CD4-positive, alpha-beta T cell treated with Interleukin-10 for 1 hour (primary cell): ENCODE data around the gene TCF7L1.

Source experiments
- DNase-seq: peaks from one replicate; pipeline ENCODE4 v3.0.0-alpha.2; 2020

TCF7L1 gene

DNA sequence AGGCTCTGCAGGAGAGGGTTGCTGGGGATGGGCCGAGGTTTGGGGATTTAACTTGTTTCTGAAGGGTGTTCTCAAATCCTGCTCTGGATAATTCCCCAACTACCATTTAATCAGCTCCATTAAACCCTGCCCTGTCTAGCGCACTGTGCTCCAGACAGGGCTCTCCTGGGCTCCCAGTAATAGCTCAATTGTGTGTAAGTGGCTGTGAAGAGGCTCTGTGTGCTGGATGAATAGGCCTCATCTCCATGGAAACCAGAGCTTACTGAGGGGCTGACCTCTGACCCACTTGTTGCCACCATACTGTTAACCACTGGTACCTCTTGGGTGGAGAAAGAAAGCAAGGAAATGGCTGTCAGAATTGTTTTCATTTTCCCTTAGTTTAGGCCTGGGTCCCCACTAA lies 101.7 kb downstream of the TCF7L1 start:
- no peak for DNase-seq

DNA sequence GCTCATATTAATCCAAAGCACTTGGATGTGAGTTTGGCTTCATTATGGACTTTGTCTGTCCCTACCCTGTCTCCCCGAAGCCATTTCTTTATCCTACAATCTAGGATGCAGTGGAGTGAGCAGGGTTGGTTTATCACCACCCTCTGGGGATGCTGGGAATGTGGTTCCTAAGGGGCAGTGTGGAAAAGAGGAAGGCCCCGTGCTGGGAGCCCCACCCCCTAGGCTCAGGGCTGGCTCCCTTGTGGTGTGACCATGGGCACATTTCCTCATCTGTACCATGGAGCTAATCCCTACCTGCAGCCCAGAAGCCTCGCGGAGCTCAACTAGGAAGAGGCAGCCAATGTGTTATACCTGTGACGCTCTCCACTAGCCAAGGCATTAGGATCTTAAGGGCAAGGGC lies 102.1 kb downstream of the TCF7L1 start:
- DNase-seq = no peak

GRCh38 chr2:85236084-85236483 lies 102.9 kb downstream of the TCF7L1 start:
- no peak for DNase-seq

DNA sequence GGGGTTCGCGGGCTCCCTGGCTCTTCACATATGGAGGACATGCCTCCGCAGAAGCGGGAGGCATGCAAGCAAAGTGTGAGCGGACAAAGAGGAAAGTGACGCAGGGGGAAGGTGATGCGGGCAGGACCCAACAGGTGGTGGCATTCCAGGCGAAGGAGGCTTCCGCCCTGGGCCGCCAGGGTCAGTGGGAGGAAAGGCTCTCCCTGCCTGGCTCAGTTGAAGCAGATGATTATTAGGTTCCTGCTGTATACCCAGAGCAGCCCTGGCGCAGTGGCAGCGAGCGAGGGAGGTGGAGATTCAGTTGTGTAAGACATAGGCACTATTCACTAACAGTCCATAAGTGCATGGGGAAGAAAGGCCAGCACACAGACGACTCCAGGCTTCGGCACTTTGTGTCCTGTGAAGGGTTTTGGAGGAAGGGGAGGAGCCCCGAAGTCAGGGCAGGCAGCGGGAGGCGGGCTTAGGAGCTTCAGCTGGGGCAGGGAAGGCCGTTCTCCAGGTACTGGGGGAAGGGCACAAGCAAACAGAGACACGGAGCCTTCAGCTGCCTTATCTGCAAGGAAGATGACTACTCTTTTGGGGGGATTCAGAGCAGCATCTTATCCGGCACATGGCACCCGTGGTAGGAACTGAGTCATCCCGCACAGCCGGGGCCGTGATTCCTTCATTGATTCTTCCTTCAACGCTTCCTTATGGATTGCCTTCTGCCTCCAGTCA lies 104.8 kb downstream of the TCF7L1 start:
- DNase-seq = no peak

DNA sequence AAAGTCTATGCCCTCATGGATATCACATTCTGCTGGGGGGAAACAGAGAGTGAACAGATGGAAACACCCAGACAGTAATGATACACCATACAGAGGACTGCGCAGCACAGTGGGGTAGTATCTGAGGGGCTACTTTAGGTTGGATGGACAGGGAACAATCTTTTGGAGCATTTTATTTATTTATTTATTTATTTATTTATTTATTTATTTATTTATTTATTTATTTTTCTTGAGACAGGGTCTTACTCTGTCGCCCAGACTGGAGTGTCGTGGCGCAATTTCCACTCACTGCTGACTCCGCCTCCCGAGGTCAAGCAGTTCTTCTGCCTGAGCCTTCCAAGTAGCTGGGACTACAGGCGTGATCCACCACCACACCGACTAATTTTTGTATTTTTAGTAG lies 105.4 kb downstream of the TCF7L1 start:
- no peak for DNase-seq

DNA sequence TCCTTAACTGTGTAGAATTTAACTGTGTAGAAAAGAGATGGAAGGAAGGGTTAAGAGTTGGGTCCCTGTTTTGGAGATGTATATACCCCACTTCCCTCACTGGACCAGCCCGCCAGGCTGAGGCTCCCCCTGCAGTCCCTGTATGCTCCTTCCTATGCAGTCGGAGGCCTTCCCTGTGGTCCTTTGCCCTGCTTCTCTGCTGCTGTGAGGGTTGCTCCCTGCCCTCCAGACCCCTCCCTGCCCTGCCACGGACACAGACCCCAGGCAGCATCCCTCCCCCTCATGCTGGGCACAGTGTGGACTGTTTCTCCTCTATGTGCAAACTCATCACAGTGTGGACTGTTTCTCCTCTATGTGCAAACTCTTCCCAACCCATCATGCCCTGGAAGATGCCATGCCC lies 105.9 kb downstream of the TCF7L1 start:
- DNase-seq = no peak

- no peak for DNase-seq
These were observed 106.9 kb downstream of the TCF7L1 start for GRCh38 chr2:85240055-85240454.

- no peak for DNase-seq
These were observed 109.1 kb downstream of the TCF7L1 start for GRCh38 chr2:85242321-85242720.

- DNase-seq = peak; percentile 18
These were observed 110.2 kb downstream of the TCF7L1 start for GRCh38 chr2:85243101-85244072.

DNA sequence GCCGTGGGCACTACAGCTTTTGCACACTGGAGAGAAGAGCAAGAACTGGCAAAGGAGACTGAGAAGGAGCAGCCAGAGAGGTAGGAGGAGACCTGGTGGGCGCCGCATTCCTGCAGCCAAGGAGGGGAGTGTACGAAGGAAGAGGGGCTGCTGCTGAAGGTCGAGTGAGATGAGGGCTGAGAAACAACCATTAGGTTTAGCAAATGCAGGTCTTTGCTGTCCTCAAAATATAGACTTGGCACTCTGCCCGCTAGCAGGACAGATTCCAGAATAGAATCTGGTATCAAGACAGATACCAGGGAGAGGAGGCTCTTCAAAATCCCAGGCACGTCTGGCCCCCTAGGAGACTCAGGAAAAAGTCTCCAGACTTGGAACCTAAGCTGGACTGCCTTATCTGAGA lies 111.6 kb downstream of the TCF7L1 start:
- DNase-seq = no peak

DNA sequence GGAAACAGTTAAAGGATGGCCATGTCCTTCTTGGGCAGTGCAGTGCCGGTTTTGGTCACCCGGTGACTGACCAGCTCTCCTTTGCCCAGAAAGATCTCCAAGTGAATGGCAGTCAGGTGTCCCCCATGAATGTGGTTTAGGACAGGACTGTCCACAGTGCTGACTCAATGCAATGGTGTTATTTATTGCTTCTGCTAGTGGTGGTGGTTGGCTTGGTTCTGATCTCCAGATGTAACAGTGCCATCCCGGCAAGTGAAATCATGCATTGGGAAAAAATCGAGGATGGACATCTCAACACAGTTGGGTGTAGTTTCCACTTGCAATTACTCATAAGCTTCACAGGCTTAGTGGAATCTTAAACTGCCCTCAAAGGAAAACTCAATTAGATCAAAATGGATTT lies 112.7 kb downstream of the TCF7L1 start:
- DNase-seq = no peak

- DNase-seq = no peak
These were observed 113.2 kb downstream of the TCF7L1 start for GRCh38 chr2:85246348-85246747.

- DNase-seq = no peak
These were observed 114.4 kb downstream of the TCF7L1 start for GRCh38 chr2:85247610-85248009.

DNA sequence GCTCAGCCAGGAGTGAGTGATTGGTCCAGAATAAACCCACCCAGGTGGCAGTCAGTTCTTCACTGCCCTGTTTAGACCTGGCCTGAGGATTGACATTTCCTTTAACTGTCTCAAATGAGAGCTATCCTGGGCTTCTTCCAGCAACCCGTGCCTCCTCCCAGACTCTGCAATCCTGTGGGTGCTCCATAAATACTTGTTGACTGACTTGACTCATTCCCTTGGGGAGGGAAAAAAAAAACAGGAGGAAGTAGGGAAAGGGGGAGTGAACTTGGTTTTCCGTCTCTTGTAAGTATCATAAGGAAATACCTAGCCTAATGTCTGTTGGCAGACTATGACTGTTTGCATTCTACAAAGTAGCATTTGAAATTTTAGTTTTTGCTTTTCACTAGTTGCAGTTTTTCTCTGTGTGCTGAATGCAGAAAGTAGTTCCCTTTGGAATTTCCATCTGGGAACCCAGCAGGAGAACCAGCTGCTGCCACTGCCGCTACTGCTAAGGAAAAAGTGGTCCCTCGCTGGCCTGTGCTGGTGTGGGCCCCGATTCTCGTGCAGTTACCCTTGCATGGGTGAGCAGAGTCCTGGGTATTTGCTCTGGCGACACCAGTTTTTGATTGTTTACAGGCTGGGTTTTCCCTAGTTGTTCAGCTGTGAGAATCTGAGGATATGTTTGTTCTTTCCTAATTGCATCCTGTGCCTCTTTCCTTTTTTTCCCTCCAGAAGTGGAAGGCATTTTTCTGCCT lies 115.7 kb downstream of the TCF7L1 start:
- DNase-seq = no peak

- no peak for DNase-seq
These were observed 116.9 kb downstream of the TCF7L1 start for GRCh38 chr2:85250045-85250444.

DNA sequence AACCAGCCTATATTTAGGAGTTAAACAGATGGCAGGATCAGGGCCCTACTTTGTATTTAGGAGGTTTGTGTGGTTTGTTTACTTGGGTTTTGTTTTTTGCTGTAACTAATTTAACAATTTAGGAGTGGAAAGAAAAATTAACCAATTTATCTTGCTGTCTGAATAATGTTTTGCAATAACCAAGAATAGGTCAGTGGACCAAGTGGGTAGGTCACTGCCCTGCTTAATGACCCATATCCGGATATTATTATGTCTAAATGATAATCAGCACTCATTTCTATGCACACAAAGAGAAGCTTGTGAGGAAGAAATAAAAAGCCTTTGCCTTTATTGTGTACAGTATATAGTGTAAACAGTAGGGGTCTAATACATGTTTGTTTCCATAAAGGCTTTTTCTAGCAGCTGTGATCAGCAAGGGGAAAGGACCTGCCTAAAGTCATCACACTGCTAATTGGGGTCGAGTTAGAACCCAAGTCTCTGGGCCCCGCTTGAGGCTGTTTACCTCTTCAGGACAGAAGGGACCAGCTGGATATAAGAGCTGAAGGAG lies 118.0 kb downstream of the TCF7L1 start:
- DNase-seq = no peak

DNA sequence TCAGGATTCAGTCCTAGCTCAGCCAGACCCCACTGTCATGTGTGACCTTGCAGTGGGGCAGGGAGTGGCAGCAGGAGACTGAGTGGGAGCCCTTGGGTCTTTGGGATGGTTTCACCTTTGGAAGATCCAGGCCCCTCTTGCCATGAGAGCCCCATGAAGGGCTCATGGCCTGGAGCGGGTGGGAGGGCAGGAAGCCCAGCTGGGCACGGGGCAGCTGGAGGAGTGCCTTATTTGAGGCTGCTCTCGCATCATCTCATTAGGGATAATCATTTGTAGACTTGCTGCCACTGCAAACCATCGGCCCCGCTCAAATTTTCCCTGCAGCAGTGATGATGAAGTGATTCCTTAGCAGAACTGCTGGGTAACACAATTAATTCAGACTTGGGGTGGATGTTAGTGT lies 120.7 kb downstream of the TCF7L1 start:
- no peak for DNase-seq

- no peak for DNase-seq
These were observed 121.5 kb downstream of the TCF7L1 start for GRCh38 chr2:85254540-85255300.

DNA sequence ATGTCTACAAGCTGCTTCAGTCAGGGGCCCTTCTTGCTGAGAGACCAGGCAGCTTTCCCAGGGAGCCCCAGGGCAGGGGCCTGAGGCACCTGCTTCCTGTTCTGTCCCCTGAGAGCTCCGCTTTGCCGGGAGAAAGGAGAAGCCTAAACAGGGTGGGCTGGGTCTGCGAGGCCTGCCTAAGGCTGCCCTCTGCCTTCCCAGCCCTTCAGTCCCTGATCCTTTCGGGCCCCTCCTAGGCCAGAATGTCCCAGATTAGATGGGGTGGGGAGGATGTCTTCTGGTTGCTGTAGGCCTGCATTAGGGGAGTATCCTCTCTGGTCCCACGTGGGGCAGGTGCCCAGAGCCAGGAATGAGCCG lies 122.2 kb downstream of the TCF7L1 start:
- no peak for DNase-seq

DNA sequence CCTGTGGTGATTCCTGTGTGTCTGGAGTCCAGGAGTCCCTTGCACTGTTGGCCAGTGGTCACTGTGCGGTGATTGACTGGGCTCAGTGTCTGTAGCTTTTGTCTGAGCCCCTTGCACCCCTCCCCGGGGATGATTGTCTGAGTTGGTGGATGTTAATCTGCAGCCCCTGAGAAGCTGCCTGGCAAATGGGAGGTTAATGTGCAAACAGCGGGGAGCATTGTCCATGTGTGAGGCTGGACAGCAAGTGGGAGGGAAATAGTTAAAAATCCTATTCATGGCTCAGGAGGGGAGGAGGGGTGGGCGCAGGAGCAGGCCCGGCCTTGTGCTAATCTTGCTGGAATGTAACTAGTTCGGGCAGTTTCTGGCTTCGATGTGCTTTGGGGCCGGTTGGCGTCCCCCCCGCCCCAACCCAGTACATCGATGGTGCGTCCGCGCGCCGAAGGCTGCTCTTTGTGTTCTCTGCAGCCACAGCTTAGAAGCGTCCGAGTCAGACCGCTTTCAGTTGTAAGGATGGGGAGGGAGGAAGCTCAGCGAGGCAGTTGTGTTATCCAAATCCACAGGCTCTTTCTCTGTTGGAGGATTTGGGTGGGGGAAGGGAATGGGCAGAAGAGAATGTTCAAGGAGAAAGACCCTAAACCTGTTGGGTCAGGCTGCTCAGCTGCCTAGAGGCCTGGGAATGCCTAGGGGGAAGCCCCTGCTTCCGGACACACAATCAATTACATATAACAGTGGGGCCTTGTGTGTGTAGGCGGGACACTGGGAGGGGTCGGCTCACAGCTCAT lies 122.8 kb downstream of the TCF7L1 start:
- no peak for DNase-seq

- no peak for DNase-seq
These were observed 124.3 kb downstream of the TCF7L1 start for GRCh38 chr2:85257359-85257969.
